ENCODE results near the gene PTK7.

The PTK7 gene

GRCh38 chr6:43086022-43086658 is 10.0 kb downstream of the PTK7 start:
- H3K9me3 Mint-ChIP-seq = no peaks in the 10 kb centered on the region
- DNase-seq (peak; percentile 41), ATAC-seq (replicated peaks) (peak; percentile 96)
- peaks cover 1 to 5% of the 10 kb centered on the region in 2 donors for H3K27me3 Mint-ChIP-seq
- peaks cover 6 to 14% of the 10 kb centered on the region in 2 donors for H3K4me1 Mint-ChIP-seq
- no peaks in the 10 kb centered on the region for H3K36me3 Mint-ChIP-seq
- H3K27ac Mint-ChIP-seq = peak overlapping the region; percentile 31
- H3K4me3 Mint-ChIP-seq = peak overlapping the region; percentile 11 to 23

GRCh38 chr6:43088654-43089056 is 12.5 kb downstream of the PTK7 start:
- H3K9me3 Mint-ChIP-seq = no peaks in the 10 kb centered on the region
- peak in 1 of 2 donors; percentile 40 for ATAC-seq (replicated peaks)
- H3K27me3 Mint-ChIP-seq = peaks cover 0 to 5% of the 10 kb centered on the region in 2 donors
- H3K27ac Mint-ChIP-seq = no peak overlapping the region
- no peak overlapping the region for H3K4me3 Mint-ChIP-seq
- DNase-seq = no peak
- peaks cover 10 to 14% of the 10 kb centered on the region in 2 donors for H3K4me1 Mint-ChIP-seq
- no peaks in the 10 kb centered on the region for H3K36me3 Mint-ChIP-seq

- Mint-ChIP-seq H3K27ac (no peak overlapping the region), H3K4me3 (no peak overlapping the region), H3K27me3 (peaks cover 0 to 2% of the 10 kb centered on the region in 2 donors), H3K36me3 (no peaks in the 10 kb centered on the region), H3K9me3 (no peaks in the 10 kb centered on the region), H3K4me1 (peaks cover 10 to 19% of the 10 kb centered on the region in 2 donors)
- DNase-seq (no peak), ATAC-seq (replicated peaks) (no peak)
Measured at GRCh38 chr6:43089467-43089866, 13.4 kb downstream of the PTK7 start.

- no peak overlapping the region for H3K27ac Mint-ChIP-seq
- H3K36me3 Mint-ChIP-seq = no peaks in the 10 kb centered on the region
Measured at GRCh38 chr6:43089874-43090558, 13.9 kb downstream of the PTK7 start.

GRCh38 chr6:43090559-43090956 is 14.4 kb downstream of the PTK7 start:
- Mint-ChIP-seq H3K27ac (no peak overlapping the region), H3K4me1 (peaks cover 10 to 19% of the 10 kb centered on the region in 2 donors), H3K27me3 (no peaks in the 10 kb centered on the region), H3K4me3 (no peak overlapping the region), H3K36me3 (no peaks in the 10 kb centered on the region), H3K9me3 (no peaks in the 10 kb centered on the region)
- DNase-seq = no peak
- no peak for ATAC-seq (replicated peaks)

More at GRCh38 chr6:43089874-43090558, 13.9 kb downstream of the PTK7 start:
- H3K4me1 Mint-ChIP-seq = peaks cover 10 to 19% of the 10 kb centered on the region in 2 donors
- DNase-seq (no peak), ATAC-seq (replicated peaks) (no peak)
- H3K27me3 Mint-ChIP-seq = no peaks in the 10 kb centered on the region
- no peaks in the 10 kb centered on the region for H3K9me3 Mint-ChIP-seq
- H3K4me3 Mint-ChIP-seq = no peak overlapping the region

- Mint-ChIP-seq H3K4me1 (peaks cover 8 to 16% of the 10 kb centered on the region in 2 donors), H3K36me3 (no peaks in the 10 kb centered on the region), H3K4me3 (no peak overlapping the region), H3K27ac (no peak overlapping the region), H3K9me3 (no peaks in the 10 kb centered on the region), H3K27me3 (no peaks in the 10 kb centered on the region)
- DNase-seq = no peak
- ATAC-seq (replicated peaks) = no peak
Measured at GRCh38 chr6:43091020-43091419, 14.9 kb downstream of the PTK7 start.

GRCh38 chr6:43091436-43091991 is 15.4 kb downstream of the PTK7 start:
- Mint-ChIP-seq H3K9me3 (no peaks in the 10 kb centered on the region), H3K4me3 (no peak overlapping the region), H3K27me3 (no peaks in the 10 kb centered on the region), H3K36me3 (no peaks in the 10 kb centered on the region), H3K4me1 (peaks cover 3 to 11% of the 10 kb centered on the region in 2 donors), H3K27ac (no peak overlapping the region)
- no peak for DNase-seq
- ATAC-seq (replicated peaks) = no peak

GRCh38 chr6:43092635-43093034 is 16.5 kb downstream of the PTK7 start:
- H3K36me3 Mint-ChIP-seq = no peaks in the 10 kb centered on the region
- ATAC-seq (replicated peaks) = no peak
- H3K4me3 Mint-ChIP-seq = no peak overlapping the region
- no peak overlapping the region for H3K27ac Mint-ChIP-seq
- no peaks in the 10 kb centered on the region for H3K27me3 Mint-ChIP-seq
- no peaks in the 10 kb centered on the region for H3K9me3 Mint-ChIP-seq
- DNase-seq = no peak
- peaks cover 5 to 11% of the 10 kb centered on the region in 2 donors for H3K4me1 Mint-ChIP-seq

- H3K36me3 Mint-ChIP-seq = no peaks in the 10 kb centered on the region
Measured at GRCh38 chr6:43093436-43094289, 17.5 kb downstream of the PTK7 start.

GRCh38 chr6:43095939-43096338 is 19.8 kb downstream of the PTK7 start:
- Mint-ChIP-seq H3K27me3 (no peaks in the 10 kb centered on the region), H3K36me3 (no peaks in the 10 kb centered on the region), H3K4me3 (no peak overlapping the region), H3K9me3 (no peaks in the 10 kb centered on the region), H3K4me1 (peaks cover 5 to 11% of the 10 kb centered on the region in 2 donors), H3K27ac (peak overlapping the region; percentile 17)
- DNase-seq (no peak), ATAC-seq (replicated peaks) (no peak)

More at GRCh38 chr6:43093436-43094289, 17.5 kb downstream of the PTK7 start:
- Mint-ChIP-seq H3K27ac (peak overlapping the region; percentile 4), H3K9me3 (no peaks in the 10 kb centered on the region), H3K4me3 (no peak overlapping the region), H3K27me3 (no peaks in the 10 kb centered on the region), H3K4me1 (peaks cover 5 to 11% of the 10 kb centered on the region in 2 donors)
- no peak for DNase-seq
- ATAC-seq (replicated peaks) = no peak

- no peak for DNase-seq
- no peaks in the 10 kb centered on the region for H3K36me3 Mint-ChIP-seq
- H3K9me3 Mint-ChIP-seq = no peaks in the 10 kb centered on the region
- H3K27ac Mint-ChIP-seq = no peak overlapping the region
- peaks cover 5 to 11% of the 10 kb centered on the region in 2 donors for H3K4me1 Mint-ChIP-seq
- H3K27me3 Mint-ChIP-seq = no peaks in the 10 kb centered on the region
- no peak overlapping the region for H3K4me3 Mint-ChIP-seq
- no peak for ATAC-seq (replicated peaks)
Measured at GRCh38 chr6:43096451-43097097, 20.5 kb downstream of the PTK7 start.

GRCh38 chr6:43097098-43097489 is 21.0 kb downstream of the PTK7 start:
- Mint-ChIP-seq H3K4me1 (peaks cover 5 to 11% of the 10 kb centered on the region in 2 donors), H3K27ac (no peak overlapping the region), H3K9me3 (no peaks in the 10 kb centered on the region), H3K36me3 (no peaks in the 10 kb centered on the region), H3K27me3 (no peaks in the 10 kb centered on the region), H3K4me3 (no peak overlapping the region)
- no peak for ATAC-seq (replicated peaks)
- DNase-seq = no peak

GRCh38 chr6:43097502-43097901 is 21.4 kb downstream of the PTK7 start:
- peaks cover 5 to 11% of the 10 kb centered on the region in 2 donors for H3K4me1 Mint-ChIP-seq
- no peak overlapping the region for H3K4me3 Mint-ChIP-seq
- no peaks in the 10 kb centered on the region for H3K27me3 Mint-ChIP-seq
- no peak for DNase-seq
- H3K27ac Mint-ChIP-seq = no peak overlapping the region
- ATAC-seq (replicated peaks) = no peak
- H3K9me3 Mint-ChIP-seq = no peaks in the 10 kb centered on the region
- H3K36me3 Mint-ChIP-seq = no peaks in the 10 kb centered on the region

GRCh38 chr6:43101497-43101896 is 25.4 kb downstream of the PTK7 start:
- H3K27me3 Mint-ChIP-seq = no peaks in the 10 kb centered on the region
- H3K9me3 Mint-ChIP-seq = no peaks in the 10 kb centered on the region
- no peak overlapping the region for H3K27ac Mint-ChIP-seq
- H3K4me3 Mint-ChIP-seq = no peak overlapping the region
- no peaks in the 10 kb centered on the region for H3K36me3 Mint-ChIP-seq
- ATAC-seq (replicated peaks) = no peak
- DNase-seq = no peak
- peaks cover 0 to 1% of the 10 kb centered on the region in 2 donors for H3K4me1 Mint-ChIP-seq

Measured in stimulated activated naive B cell treated with anti-CD40 and anti-IgM and Interleukin-4, amounts not matched to agents 10 μg/mL and 1 μg/mL and 100 μg/mL, for 72 hours (primary cell).